ENCODE results near the gene UBE2Q1.

Gene UBE2Q1

DNA sequence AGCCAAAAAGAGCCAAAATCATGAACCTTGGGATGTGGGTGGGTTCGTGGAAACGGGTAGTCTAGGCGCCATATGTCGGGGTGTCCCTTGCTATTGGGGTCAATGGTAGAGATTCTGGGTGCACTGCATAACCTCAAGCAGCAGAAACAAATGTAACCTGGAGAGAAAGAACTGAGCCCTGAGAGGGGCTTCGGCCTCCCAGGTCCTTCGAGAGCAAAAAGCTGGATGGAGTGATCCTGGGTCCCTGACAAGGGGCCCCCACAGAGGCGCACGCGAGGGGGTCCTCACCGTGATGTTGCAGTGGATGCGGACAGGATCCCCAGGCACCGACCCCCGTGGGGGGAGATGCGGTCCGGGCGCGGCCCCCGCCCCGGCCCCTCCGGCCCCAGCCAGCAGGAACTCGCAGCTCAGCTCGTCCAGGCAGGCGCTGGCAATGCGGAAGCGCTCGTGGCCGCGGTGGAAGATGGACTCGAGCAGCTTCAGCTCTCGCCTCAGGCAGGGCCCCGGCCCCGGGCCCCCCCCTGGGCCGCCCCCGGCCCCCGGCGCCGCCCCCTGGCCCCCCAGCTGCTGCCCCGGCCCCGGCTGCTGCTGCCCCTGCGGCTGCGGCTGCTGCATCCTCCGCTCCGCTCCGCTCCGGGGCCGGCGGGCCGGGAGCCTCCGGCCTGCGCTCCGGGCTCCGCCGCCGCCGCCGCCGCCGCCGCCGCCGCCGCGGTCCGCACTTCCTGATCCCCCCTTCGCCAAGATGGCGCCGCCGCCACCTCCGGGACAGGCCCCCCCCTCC, at the start of gene UBE2Q1:
Gene UBE2Q1, minus strand, starts transcription at position 724 of the 781 bp plus-strand sequence. Its CDS starts 109 bp downstream, at position 615.
- DNase-seq, result no peak

DNA sequence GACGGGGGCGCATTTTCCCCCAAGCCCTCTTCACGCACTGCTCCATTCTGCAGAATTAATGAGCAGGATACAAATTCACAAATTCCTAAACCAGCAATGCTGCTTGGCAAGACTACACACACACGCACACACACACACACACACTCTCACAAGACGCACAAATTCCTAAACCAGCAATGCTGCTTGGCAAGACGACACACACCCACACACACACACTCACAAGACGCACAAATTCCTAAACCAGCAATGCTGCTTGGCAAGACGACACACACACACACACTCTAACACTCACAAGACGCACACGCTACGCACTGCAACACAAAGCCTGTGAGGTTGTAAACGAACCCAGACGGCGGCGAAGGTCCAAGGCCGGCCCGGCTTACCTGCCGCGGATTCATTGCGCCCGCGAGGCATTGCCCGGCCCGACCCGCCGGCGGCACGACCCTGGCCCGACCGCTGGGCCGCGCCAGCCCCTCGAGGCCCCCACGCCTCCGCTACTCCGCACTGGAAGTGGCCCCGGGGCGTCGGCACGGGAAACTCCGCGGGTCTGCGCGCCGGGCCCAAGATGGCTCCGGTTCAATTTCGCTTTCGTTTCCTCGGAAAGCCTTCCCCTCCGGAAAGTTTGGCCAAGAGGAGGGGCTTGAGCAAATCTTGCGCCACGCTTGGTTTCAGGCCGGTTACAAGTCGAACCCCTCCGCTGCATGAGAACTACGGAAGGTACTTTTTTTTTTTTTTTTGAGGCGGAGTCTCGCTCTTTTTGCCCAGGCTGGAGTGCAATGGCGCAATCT, 49.3 kb upstream of the UBE2Q1 start, which contains the start of gene ADAR:
Gene ADAR, minus strand, starts transcription at position 578 of the 788 bp plus-strand sequence. Its CDS starts 180 bp downstream, at position 398.
- DNase-seq, result peak; percentile 63

DNA sequence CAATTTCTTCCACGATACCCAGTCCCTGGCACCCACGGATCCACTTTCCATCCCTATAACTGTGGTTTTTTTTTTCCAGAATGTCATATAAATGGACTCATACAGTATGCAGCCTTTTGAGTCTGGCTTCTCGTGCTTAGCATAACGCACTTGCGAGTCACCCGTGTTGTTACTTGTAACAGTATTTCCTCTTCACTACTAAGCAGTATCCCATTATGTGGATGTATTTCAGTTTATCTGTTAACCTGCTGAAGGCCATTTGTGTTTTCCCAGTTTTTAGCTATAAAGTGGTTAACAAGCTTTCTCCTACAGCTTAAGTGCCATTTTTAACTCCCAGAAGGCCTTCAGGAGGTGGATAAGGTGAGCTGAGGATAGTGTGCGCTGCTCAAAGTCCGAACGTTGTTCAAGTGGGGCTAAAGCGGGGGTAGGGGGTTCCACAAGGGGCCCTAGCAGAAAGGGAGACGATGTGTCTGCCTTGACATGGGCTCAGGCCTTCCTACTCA, 48.7 kb upstream of the UBE2Q1 start:
- DNase-seq, result no peak

DNA sequence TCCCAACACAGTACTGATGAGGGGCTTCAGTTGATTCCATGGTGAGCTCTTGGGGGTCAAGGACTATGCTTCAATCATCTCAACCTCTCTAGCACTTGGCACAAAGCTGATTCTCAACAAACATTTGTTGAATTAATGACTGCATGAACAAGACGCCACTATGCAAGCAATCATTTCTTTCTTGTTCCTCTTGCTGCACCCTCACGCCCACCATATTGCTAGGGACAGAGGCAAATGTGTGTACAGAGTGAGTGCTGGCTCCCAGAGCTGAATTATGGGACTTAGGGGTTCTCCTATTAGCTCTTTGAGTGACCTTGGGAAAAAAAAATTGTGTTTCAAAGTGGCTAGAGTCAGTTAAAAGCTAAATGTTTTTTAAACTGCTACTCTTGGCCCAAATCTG, 47.1 kb upstream of the UBE2Q1 start:
- no peak for DNase-seq

DNA sequence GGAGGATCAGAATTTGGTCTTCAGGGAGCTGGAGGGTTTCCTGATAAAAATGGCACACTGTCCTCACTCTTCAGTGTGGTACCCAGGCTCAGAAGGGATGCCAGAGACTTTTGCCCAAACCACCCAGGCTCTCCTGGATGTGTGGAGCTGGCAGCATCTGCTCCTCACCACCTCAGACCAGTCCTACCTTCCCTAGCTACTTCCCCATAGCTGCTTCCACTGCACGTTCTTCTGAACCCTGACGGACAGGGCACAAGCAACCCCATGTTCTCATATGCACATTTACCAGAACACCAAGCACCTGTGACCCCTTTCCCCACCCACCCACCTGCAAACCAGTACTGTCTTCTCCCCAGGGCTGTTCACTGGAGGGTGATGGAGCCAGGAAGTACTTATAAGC, 44.9 kb upstream of the UBE2Q1 start:
- DNase-seq, result no peak

DNA sequence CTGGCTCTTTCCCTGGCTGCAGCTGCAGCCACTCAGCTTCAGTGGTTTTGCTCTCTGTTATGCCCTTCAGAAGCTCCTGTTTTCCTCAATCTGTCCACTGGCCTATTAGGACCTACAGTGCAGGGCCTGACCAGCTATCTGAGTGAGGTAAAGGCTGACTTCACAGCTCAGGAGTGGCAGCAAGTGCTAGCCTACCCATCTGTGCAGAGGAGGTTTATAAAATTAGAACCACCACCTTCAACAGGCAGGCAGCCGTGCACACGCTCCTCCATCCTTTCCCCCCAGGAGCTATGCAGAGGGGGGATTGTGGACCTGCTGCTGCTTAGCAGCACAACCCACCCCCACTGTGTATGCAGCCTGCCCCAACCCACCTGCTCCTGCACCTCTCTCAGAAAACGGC, 41.2 kb upstream of the UBE2Q1 start:
- DNase-seq, result no peak

DNA sequence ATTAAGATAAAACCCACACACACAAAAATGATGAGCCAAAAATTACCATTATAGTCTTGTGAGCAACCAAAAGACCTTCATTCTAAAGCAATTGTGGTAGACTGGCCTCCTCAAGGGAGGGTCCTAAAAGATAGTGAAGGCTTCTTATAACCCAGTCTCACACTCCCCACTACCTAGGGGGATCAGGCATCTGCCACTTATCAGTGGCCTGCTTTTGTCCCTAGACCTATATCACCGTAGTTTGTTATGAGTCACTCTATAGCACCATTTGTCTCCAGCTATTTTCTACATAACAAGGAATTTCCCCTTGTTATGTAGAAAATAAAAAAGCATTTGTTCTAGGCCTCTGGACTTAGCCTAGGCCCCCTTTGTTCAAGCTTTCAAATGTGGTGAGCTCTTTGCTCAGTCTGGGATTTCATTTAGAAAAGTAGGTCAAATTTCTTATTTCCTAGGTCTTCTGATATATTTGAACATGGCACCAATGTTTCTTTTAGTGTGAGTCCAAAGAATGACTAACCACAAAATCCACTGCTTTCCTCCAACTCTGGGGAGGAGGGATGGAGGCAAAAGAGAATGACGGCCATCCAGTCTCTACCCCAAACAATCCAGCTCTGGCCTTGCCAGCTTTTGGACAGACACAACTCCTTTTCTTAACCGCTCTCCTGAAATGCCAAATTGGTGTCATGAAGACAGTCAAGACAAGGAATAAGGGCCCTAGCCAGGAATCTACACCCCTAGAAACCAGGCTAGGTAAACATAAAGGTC, 40.6 kb upstream of the UBE2Q1 start:
- DNase-seq, result no peak

DNA sequence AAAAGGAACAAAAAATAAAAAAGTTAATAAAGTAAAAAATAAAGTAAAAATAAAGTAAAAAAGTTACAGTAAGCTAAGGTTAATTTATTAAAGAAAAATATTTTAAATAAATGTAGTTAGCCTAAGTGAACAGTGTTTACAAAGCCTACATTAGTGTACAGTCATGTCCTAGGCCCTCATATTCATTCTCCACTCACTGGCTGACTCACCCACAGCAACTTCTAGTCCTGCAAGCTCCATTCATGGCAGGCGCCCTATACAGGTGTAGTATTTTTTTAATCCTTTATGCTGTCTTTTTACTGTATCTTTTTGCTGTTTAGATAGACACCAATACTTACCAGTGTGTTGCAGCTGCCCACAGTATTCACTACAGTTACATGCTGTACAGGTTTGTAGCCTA, 37.2 kb upstream of the UBE2Q1 start:
- DNase-seq, result no peak

DNA sequence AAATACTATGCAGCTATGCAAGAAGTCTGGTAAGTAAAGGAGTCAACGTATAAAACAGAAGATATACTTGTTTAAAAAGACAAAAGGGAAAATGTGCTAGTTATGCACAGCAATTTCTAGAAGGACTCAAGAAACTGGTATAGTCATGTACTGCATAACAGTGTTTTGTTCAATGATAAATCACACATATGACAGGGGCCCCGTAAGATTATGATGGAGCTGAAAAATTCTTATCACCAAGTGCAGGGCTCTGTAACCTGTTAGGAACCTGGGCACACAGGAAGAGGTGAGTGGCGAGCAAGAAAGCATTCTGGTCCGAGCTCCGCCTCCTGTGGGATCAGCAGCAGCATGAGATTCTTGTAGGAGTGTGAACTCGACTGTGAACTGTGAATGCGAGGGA, 36.3 kb upstream of the UBE2Q1 start:
- DNase-seq, result no peak

DNA sequence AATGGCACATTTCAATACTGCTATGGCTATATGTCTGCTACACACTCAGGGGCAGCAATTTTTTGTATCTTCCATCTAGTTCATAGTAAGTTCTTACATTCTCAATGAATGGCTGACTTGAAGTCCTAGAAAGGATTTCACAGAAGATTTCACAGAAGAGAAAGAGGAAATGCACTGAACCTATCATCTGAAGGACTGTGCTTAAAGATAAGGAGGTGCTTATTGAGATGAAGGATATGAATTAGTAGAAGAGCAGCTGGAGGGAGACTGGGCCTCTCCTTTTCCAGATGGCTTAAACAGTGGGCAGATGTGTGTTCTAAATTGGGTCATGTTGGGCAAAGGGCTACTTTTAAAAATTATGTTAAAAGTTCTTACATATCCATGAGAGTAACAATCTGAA, 34.9 kb upstream of the UBE2Q1 start:
- DNase-seq, result no peak

DNA sequence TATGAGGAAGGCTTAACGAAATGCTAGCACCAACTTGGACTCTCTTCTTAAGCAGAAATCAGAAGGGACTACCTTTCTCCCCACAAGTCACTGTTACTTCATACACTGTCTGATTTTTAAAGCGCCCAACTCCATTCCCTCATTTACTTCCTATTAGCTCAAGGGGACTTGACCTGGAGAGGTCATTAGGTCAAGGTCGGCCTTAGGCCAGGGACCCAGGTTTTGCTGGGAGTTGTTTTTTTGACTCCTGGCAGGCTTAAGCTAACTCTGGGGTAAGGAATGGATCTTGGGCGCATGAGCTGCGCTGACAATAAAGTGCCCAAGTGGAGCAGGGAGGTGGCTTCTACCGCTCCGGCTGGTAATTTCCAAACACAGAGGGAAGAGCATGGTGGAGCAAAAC, 32.7 kb upstream of the UBE2Q1 start:
- DNase-seq, result no peak

DNA sequence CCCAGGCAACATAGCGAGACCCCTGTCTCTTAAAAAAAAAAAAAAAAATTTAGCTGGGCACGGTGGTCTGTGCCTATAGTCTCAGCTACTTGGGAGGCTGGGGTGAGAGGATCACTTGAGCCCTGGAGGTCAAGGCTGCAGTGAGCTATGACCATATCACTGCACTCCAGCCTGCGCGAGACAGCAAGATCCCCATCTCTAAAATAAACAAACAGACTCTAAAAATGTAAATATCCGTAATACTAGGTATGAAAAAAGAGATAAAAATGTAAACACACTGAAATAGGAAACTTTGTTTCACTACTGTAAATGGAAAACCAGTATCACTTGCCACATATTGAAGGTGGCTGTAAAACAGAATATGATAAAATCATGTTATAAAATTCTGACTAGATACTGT, 32.3 kb upstream of the UBE2Q1 start:
- no peak for DNase-seq

DNA sequence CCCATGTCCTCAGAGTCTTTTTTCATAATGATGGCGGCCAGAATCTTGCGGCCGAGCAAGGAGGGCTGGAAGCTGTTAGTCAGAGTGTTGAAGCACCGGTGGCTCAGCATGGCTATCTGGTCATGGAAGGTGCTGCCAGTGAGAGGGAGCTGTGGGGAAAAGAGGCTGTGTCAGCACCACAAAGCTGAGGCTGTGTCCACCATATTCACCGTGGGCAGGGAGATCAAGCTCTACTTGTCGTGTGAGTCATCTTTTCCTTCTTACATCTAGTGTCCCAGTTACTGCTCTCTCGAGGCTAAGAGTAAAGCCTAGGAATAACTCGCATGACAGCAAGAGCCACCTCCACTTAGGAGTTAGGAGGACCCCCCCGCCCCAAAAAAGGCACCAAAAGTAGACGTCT, 31.3 kb upstream of the UBE2Q1 start:
- DNase-seq, result no peak

DNA sequence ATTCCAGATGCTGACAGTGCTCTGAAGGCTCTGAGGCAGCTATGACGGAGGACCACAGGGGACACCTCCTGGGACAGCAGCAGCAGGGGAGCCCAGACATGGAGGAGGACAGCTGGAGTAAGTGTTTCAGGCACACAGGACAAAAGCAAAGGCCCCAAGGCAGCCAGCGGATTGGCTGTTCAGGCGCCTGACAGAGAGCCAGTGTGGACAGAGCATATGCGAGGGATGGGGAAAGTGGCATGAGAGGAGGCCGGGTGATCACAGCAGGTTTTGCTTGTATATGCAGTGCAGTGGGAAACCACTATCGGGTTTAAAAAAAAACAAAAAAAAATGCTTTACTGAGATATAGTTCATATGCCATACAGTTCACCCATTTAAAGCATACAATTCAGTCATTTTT, 28.2 kb upstream of the UBE2Q1 start:
- DNase-seq, result no peak

DNA sequence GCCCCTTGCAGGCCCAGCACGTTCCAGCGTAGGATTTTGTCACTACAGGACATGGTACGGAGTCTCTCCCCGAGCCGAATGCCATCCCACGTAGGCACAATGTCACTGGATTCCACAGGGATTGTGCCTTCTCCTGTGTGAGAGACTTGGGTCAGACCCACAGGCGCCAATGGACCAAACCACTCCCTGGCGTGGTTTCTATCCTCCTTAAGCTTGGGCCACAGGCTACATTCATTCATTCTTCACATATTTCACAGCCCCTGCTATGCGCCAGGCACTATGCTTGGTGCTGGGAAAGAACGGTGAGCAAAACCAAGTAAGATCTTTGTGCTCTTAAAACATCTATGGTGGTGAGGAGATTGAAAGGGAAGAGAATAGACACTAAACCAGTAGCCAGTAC, 27.8 kb upstream of the UBE2Q1 start:
- no peak for DNase-seq

DNA sequence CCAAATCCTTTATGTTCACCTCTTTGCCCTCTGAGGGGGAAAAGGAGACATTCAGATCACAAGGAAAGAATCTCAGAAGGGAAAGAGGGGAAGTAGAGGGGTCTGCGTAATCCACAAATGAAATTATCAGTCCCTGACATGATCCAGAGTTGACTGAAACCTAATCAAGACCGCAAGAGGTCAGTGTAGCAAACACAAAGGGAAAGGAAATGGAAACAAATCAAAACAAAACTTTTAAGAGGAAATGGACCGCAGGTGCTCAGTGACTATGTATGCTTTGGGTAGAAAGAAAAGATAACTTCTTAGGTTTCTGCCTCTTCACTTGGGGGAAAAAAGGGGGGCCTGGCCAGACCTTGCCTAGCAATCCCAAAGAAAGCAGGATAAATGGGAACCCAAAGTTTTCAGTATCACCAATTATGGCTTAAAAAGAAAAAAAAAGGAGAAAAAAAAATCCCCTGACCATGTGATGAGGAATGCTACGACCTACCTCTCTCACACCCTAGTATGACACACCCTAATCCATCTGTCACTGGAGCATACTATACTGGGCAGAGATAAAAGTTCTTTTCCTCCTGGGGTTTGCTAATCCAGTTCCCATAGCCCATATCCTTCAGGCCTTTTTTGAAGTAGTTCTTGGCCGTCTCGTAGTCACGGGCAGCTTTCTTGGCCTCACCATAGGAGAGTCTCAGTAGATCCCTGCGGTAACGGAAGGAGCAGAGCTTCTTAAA, 26.0 kb upstream of the UBE2Q1 start:
- DNase-seq, result no peak

DNA sequence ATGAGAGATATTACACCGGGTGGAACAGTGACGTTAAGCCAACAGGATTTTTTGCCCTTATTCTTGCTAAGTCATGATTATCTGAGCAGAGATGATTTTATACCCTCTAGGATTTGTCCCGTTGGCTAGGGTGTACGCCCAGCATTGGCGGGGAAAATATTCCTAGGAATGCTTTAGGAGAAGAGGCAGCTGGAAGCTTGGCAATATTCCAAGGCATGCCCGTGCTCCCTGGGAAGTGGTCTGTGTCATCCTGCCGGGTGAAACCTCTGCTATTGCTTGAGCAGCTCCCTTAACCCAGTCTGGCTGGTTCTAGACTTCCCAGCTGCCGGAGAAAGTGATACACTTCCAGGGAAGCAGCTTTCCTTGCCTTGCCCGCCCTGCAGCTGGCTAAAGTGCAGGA, 25.3 kb upstream of the UBE2Q1 start:
- DNase-seq, result no peak

DNA sequence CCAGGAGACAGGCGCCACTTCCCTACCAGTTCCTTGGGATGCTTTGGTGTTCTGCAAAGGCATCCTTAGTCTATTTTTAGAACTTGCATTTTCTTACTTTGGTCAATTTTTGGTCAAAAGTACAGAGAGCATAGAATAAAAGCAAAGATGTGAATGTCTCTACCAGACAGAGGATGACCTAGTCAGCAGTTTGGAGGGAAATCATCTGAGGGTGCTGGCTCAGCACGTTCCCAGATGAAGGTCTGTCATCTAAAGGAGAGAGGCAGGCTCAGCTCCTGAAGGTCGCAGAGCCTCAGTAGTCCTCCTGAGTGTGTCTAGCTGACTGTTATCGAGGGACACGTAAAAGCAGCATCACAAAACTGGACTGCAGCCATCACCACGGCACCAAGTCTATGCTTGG, 24.4 kb upstream of the UBE2Q1 start:
- DNase-seq, result no peak

DNA sequence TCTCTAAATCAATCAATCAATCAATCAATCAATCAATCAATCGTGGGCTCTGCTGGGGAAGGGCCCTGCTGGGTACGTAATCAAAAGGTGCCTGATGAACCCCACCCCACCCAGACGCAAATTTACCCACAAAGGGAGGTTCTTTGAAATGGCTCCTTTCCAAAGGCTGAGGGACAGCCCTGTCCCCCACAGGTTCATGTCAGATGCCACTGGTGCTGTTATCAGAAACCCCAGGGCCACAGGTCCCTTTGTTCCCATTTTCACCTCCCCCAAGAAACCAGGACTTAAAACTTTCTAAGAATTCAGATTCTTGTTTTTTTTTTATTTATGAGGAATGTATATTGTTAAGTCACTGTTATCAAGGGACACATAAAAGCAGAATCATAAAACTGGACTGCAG, 23.3 kb upstream of the UBE2Q1 start:
- DNase-seq, result no peak

DNA sequence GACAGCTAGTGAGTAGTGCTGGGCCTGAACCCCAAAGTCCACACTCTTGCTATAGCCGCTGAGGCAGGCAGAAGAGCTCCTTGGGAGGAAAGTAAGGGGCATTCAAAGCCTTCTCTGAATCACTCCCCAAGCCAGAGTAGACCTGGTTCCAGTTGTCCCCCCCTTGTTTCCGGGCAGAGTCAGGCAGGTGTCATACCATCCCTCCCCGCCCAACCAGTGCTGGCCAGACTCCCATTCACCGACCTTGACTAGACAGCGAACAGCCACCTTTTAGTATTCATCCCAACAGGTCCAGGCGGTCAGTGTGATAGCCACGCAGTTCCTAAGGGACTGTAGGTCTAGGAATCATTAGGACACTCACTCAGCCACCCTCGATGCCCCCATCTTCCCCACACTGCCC, 20.9 kb upstream of the UBE2Q1 start:
- DNase-seq, result no peak

DNA sequence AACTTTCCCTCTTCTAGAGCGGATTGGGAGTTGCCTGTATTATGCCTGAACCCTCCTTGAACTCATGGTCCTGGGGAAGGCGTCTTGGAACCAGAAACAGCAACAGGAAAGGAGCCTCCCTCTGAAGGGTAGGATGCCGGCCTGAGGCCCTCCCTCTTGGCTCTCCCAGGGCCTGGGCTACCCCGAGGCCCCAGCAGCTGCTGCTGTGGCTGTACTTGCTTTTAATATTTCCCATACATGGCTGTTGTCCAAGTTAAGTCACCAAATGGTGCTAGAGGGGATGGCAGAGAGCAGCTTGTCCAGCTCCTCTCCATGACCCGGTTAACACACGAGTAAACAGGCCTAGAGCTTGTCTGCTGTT, 19.6 kb upstream of the UBE2Q1 start:
- no peak for DNase-seq

DNA sequence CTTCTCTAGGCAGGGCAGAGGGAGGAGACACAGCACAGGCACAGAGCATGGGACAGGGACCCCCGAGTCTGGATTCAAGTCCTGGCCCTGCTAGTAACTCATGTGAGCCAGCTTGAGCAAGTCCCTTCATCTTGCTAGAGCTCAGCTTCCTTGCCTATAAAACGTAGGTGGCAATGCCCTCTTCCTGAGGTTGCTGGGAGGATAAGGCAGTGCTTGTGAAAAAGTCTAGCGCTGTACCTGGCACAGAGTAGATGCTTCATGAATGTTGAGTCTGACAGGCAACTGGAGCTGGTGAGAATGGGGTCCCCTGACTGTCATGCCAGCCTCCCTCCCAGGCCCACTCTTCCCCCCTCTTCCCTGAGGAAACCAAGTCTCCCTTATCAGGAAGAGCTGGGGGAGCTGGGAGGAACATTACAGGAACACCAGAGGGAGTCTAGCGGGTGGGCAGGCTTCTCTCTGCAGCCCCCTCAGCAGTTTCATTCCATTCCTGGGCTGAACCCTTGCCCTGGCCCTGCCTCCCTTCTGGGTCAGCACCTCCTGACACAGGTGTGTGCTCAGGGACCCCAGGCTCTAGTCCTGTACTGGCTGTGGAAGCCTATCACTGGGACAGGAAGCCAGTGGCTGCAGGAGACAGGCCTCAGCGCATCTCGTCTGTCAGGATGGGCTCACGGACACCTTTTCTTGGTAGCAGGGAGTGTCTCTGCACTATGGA, 19.0 kb upstream of the UBE2Q1 start:
- no peak for DNase-seq

Data from NCI-H2227 treated with DMSO at 0.1 percent for 48 hours (cell line).